ENCODE data around the gene TRIM44. TPM values are rescaled to one million over a fixed set of nuclear protein-coding genes. Genes with fewer than 3 reads are reported as not detected.

TRIM44 gene
- 16.8 to 33.2 TPM (median 30.6 TPM) in 5 replicates for total RNA-seq (2022; extraction: Qiagen RNA extraction; ENCODE audit: low read depth)

DNA sequence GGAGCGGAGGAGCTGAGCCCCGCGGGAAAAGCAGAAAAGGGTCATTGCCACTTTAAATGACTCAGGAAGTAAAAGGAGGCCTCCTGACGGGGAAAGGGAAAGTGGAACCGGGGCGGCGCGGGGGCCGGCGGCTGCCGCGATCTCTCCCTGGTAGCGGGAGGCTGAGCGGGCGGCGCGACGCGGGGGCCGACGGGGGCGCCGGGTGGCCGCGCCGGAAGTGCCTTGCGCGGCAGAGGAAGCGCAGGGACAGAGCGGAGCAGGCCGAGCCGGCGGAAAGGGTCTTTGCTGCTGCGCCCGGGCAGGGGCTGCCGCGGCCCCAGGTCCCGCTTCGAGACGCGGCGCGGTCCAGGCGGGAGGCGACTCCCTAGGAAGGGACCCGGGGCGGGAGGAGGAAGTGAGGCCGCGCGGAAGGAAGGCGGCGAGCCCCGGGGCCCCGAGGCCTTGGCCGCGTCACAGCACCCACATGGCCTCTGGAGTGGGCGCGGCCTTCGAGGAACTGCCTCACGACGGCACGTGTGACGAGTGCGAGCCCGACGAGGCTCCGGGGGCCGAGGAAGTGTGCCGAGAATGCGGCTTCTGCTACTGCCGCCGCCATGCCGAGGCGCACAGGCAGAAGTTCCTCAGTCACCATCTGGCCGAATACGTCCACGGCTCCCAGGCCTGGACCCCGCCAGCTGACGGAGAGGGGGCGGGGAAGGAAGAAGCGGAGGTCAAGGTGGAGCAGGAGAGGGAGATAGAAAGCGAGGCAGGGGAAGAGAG, at the start of gene TRIM44:
TSS of gene TRIM44 (plus strand) at position 127 of the 759 bp plus-strand sequence. CDS start at position 464, 337 bp downstream.

GRCh38 chr11:35617687-35618496, 44.7 kb upstream of the TRIM44 start, which contains the start of gene FJX1:
Gene FJX1, plus strand, starts transcription at chr11:35618460. Its CDS starts 177 bp downstream, at chr11:35618637.

Other genes with a start within 250 kb of the TRIM44 start
- gene SLC1A2, start 243.2 kb upstream of the TRIM44 start, total RNA-seq (2022; extraction: Qiagen RNA extraction; ENCODE audit: low read depth): 0.02 to 0.03 TPM (median 0.03 TPM) in 4 of 5 replicates, not detected in the other
- gene PAMR1, start 137.2 kb upstream of the TRIM44 start, total RNA-seq (2022; extraction: Qiagen RNA extraction; ENCODE audit: low read depth): 0.06 TPM in 1 of 5 replicates, not detected in the others
- gene FJX1, start 44.3 kb upstream of the TRIM44 start, total RNA-seq (2022; extraction: Qiagen RNA extraction; ENCODE audit: low read depth): 34.8 to 44.9 TPM (median 39.0 TPM) in 5 replicates

Measured in A549 treated with DMSO at 1 μM for 4 hours (cell line).